ENCODE results near the gene HMCES. TPM values are rescaled to one million over a fixed set of nuclear protein-coding genes. Genes with fewer than 3 reads are reported as not detected.

The HMCES gene
- total and polyA plus RNA-seq, 2 of the 13 experiments (the other 11 are each of a cell fraction or from before 2014, with no cell fraction given): 16.1 to 37.5 TPM

DNA sequence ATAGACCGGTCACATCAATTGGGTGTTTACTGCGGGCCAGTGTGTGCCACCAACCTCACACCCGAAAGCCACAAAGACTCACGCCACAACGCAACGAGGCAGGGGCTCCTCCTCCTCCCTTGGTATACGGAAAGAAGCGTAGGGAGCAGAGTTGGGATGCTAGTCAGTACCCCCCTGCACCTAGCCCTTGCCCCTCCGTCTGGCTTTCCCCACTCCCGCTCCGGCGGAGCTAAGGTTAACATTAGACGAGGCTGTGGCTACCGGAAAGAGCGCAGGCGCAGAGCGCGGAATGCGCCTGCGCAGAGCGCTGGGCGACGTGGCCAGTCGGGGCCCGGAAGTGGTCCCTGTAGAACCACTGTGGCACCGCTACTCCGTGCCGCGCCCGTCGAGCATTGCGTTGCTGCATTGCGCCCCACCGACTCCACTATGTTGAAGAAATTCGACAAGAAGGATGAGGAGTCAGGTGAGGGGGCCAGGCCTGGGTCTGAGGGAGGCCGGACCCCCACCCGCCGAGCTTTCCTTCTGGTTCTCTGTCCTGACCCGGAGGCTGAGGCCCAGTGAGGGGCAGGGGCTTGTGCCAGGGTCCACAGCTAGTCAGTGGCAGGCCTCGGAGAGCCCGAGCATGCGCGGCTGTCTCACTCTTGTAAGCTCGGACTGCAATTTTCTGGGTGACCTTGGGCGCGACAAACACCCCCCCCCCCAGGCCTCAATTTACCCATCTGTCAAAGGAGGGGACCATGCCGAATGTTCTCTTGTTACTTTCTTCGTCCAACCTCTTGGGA is 29.2 kb upstream of the HMCES start, which contains the start of gene COPG1 (continued):
- TF ChIP-seq KLF16 (CRISPR knock-in tag; IDR thresholded peaks at IDR 0.05) (peak in 1 of 2 experiments; percentile 44; a peak in 1 of 4 replicates), ZNF337 (CRISPR knock-in tag; IDR thresholded peaks at IDR 0.05; ENCODE audit: borderline replicate concordance, low read depth) (peak; percentile 86; the same call in 1 of the 2 replicates), GATA4 (IDR thresholded peaks at IDR 0.05; ENCODE audit: borderline replicate concordance, low read depth) (no peak), ZNF562 (CRISPR knock-in tag; IDR thresholded peaks at IDR 0.05; ENCODE audit: borderline replicate concordance) (no peak), TCF12 (IDR thresholded peaks at IDR 0.05) (no peak), TCF12 (CRISPR knock-in tag; IDR thresholded peaks at IDR 0.05) (no peak), NR3C1 (CRISPR knock-in tag; IDR thresholded peaks at IDR 0.05) (no peak), MEIS2 (CRISPR knock-in tag; IDR thresholded peaks at IDR 0.05) (no peak; the same call in none of the 2 replicates), MXI1 (IDR thresholded peaks at IDR 0.05; ENCODE audit: borderline replicate concordance, low read depth, low read length) (0 out of 3 replicates have a peak, but pooled peaks have one; percentile 52), KDM4B (CRISPR knock-in tag; IDR thresholded peaks at IDR 0.05) (no peak), ZNF703 (CRISPR knock-in tag; IDR thresholded peaks at IDR 0.05; ENCODE audit: borderline replicate concordance) (no peak), HIVEP1 (CRISPR knock-in tag; IDR thresholded peaks at IDR 0.05) (0 out of 2 replicates have a peak, but pooled peaks have one; percentile 9), ZNF3 (CRISPR knock-in tag; IDR thresholded peaks at IDR 0.05) (no peak), SMARCC2 (IDR thresholded peaks at IDR 0.05) (no peak), ZNF749 (CRISPR knock-in tag; IDR thresholded peaks at IDR 0.05; ENCODE audit: borderline replicate concordance) (no peak), ZNF383 (CRISPR knock-in tag; IDR thresholded peaks at IDR 0.05; ENCODE audit: borderline replicate concordance) (no peak), ZNF160 (CRISPR knock-in tag; IDR thresholded peaks at IDR 0.05) (no peak), ZKSCAN5 (CRISPR knock-in tag; IDR thresholded peaks at IDR 0.05) (no peak), HDAC2 (CRISPR knock-in tag; IDR thresholded peaks at IDR 0.05) (peak; percentile 59; the same call in 1 of the 2 replicates)
- TF ChIP-seq, protein P1, sequence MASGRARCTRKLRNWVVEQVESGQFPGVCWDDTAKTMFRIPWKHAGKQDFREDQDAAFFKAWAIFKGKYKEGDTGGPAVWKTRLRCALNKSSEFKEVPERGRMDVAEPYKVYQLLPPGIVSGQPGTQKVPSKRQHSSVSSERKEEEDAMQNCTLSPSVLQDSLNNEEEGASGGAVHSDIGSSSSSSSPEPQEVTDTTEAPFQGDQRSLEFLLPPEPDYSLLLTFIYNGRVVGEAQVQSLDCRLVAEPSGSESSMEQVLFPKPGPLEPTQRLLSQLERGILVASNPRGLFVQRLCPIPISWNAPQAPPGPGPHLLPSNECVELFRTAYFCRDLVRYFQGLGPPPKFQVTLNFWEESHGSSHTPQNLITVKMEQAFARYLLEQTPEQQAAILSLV (CRISPR knock-in tag; IDR thresholded peaks at IDR 0.05; ENCODE audit: borderline replicate concordance): no peak; the same call in 1 of the 2 replicates
- TF ChIP-seq, protein P2, sequence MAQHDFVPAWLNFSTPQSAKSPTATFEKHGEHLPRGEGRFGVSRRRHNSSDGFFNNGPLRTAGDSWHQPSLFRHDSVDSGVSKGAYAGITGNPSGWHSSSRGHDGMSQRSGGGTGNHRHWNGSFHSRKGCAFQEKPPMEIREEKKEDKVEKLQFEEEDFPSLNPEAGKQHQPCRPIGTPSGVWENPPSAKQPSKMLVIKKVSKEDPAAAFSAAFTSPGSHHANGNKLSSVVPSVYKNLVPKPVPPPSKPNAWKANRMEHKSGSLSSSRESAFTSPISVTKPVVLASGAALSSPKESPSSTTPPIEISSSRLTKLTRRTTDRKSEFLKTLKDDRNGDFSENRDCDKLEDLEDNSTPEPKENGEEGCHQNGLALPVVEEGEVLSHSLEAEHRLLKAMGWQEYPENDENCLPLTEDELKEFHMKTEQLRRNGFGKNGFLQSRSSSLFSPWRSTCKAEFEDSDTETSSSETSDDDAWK (CRISPR knock-in tag; IDR thresholded peaks at IDR 0.05): no peak
- TF ChIP-seq, protein P3, sequence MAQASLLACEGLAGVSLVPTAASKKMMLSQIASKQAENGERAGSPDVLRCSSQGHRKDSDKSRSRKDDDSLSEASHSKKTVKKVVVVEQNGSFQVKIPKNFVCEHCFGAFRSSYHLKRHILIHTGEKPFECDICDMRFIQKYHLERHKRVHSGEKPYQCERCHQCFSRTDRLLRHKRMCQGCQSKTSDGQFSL (CRISPR knock-in tag; IDR thresholded peaks at IDR 0.05): no peak
- TF ChIP-seq, protein P4, sequence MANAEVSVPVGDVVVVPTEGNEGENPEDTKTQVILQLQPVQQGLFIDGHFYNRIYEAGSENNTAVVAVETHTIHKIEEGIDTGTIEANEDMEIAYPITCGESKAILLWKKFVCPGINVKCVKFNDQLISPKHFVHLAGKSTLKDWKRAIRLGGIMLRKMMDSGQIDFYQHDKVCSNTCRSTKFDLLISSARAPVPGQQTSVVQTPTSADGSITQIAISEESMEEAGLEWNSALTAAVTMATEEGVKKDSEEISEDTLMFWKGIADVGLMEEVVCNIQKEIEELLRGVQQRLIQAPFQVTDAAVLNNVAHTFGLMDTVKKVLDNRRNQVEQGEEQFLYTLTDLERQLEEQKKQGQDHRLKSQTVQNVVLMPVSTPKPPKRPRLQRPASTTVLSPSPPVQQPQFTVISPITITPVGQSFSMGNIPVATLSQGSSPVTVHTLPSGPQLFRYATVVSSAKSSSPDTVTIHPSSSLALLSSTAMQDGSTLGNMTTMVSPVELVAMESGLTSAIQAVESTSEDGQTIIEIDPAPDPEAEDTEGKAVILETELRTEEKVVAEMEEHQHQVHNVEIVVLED (CRISPR knock-in tag; IDR thresholded peaks at IDR 0.05; ENCODE audit: borderline replicate concordance): peak; percentile 84; the same call in 1 of the 2 replicates
- TF ChIP-seq, protein P5, sequence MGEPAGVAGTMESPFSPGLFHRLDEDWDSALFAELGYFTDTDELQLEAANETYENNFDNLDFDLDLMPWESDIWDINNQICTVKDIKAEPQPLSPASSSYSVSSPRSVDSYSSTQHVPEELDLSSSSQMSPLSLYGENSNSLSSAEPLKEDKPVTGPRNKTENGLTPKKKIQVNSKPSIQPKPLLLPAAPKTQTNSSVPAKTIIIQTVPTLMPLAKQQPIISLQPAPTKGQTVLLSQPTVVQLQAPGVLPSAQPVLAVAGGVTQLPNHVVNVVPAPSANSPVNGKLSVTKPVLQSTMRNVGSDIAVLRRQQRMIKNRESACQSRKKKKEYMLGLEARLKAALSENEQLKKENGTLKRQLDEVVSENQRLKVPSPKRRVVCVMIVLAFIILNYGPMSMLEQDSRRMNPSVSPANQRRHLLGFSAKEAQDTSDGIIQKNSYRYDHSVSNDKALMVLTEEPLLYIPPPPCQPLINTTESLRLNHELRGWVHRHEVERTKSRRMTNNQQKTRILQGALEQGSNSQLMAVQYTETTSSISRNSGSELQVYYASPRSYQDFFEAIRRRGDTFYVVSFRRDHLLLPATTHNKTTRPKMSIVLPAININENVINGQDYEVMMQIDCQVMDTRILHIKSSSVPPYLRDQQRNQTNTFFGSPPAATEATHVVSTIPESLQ (CRISPR knock-in tag; conservative IDR thresholded peaks at IDR 0.05): no peak
